Activated T-helper 1 cell treated with anti-CD3 and anti-CD28 coated beads, Interleukin-12 subunit alpha, Interleukin-12 subunit beta, Interleukin-2, Interleukin-4 antibody, amounts not matched to agents 30 ng/mL and 10 ng/mL and 1 ng/mL, durations not matched to agents 14 hours and 24 hours and 36 hours (primary cell): ENCODE data around the gene CCDC117. TPM values are rescaled to one million over a fixed set of nuclear protein-coding genes. Genes with fewer than 3 reads are reported as not detected.
"Not testable (repeated sequence)": the region's sequence is repeated elsewhere in the genome, so short reads cannot be mapped to it uniquely, and the experiment has no call there.

Source experiments
- DNase-seq: peaks from one replicate; pipeline ENCODE4 v3.0.0; 2021; ENCODE audit warnings: low spot score
- H3K27ac Mint-ChIP-seq: one replicate; pipeline ENCODE4 v1.8.0; 2021; ENCODE audit warnings: mild to moderate bottlenecking, mixed read lengths
- H3K27me3 Mint-ChIP-seq: one replicate; pipeline ENCODE4 v1.8.0; 2022; ENCODE audit warnings: mild to moderate bottlenecking, moderate library complexity, mixed read lengths; ENCODE audit not compliant: insufficient read depth
- H3K36me3 Mint-ChIP-seq: one replicate; pipeline ENCODE4 v1.8.0; 2021; ENCODE audit warnings: low read depth, mixed read lengths
- H3K4me1 Mint-ChIP-seq: one replicate; pipeline ENCODE4 v1.8.0; 2021; ENCODE audit warnings: low read depth, mixed read lengths
- H3K4me3 Mint-ChIP-seq: one replicate; pipeline ENCODE4 v1.8.0; 2021; ENCODE audit warnings: mild to moderate bottlenecking, moderate library complexity, mixed read lengths
- H3K9me3 Mint-ChIP-seq: one replicate; pipeline ENCODE4 v1.8.0; 2021; ENCODE audit warnings: mixed read lengths
- intact Hi-C: fragments of 100-400 bp; cut with micrococcal nuclease; formaldehyde crosslinking; loops from one replicate; pipeline ENCODE4 v1.15.1; 2024
- total RNA-seq: library from RNA; stranded (reverse); gene quantifications from 2 replicates; pipeline ENCODE4 v1.2.3, GENCODE V29; 2022

The CCDC117 gene
- 46.4 and 52.8 TPM in 2 replicates for total RNA-seq

DNA sequence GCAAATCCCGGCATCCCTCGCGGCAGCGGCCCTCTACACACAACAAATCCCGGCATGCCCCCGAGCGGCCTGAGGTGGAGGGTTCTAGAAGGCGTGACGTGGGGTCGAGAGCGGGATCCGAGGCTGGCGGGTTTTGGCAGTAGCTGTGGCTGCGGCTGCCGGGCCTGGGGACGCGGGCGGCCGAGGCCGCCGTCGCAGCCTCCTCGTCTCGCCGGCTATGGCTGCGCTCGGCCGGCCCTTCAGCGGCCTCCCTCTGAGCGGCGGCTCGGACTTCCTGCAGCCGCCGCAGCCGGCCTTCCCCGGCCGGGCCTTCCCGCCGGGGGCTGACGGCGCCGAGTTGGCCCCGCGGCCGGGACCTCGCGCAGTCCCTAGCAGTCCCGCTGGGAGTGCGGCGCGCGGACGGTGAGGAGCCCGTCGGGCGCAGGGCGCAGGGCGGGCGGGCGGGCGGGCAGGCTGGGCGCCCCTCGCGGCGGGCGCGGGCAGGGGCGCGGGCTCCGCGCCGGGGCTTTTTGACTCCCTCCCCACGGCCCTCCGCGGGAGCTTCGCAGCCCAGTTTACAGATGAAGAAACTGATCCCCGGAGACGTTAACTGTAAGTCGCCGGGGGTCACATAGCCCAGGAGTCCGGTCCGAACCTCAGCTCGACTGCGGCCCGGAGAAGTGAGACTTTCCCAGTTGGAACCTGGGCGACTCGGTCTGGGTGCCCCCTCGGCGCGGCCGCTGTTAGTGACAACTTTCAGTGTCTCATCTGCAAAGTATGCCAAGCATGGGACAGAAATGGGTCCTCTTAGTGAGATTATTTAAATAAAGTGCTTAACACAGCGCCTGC lies at the start of gene CCDC117:
Gene CCDC117 (plus strand): TSS at position 63 of the 828 bp plus-strand sequence. CDS start 155 bp downstream, at position 218.
- H3K9me3 Mint-ChIP-seq: peaks cover 5% of the 10 kb centered on the region

GRCh38 chr22:28728002-28728401 lies 44.5 kb upstream of the CCDC117 start:
- H3K9me3 Mint-ChIP-seq: no peaks in the 10 kb centered on the region
- no peak overlapping the region for H3K4me3 Mint-ChIP-seq
- H3K27me3 Mint-ChIP-seq: no peaks in the 10 kb centered on the region
- no peaks in the 10 kb centered on the region for H3K4me1 Mint-ChIP-seq
- H3K27ac Mint-ChIP-seq: no peak overlapping the region
- DNase-seq: no peak
- intact Hi-C loops: no loop called here
- H3K36me3 Mint-ChIP-seq: peaks cover 26% of the 10 kb centered on the region

More for the DNA sequence above, at the start of gene CCDC117:
- intact Hi-C loops: loop anchor here (1.0 to 2.0 kb wide), 8 partner anchors 26 to 496 kb away; partner anchors contain the start of genes EWSR1, HSCB and ZNRF3
- DNase-seq: peak; percentile 90
- H3K4me3 Mint-ChIP-seq: peak within 1 kb of the TSS; percentile 100
- peaks cover 26% of the 10 kb centered on the region for H3K36me3 Mint-ChIP-seq
- peaks cover 22% of the 10 kb centered on the region for H3K4me1 Mint-ChIP-seq
- peaks cover 4% of the 10 kb centered on the region for H3K27me3 Mint-ChIP-seq
- H3K27ac Mint-ChIP-seq: peak within 1 kb of the TSS; percentile 100

DNA sequence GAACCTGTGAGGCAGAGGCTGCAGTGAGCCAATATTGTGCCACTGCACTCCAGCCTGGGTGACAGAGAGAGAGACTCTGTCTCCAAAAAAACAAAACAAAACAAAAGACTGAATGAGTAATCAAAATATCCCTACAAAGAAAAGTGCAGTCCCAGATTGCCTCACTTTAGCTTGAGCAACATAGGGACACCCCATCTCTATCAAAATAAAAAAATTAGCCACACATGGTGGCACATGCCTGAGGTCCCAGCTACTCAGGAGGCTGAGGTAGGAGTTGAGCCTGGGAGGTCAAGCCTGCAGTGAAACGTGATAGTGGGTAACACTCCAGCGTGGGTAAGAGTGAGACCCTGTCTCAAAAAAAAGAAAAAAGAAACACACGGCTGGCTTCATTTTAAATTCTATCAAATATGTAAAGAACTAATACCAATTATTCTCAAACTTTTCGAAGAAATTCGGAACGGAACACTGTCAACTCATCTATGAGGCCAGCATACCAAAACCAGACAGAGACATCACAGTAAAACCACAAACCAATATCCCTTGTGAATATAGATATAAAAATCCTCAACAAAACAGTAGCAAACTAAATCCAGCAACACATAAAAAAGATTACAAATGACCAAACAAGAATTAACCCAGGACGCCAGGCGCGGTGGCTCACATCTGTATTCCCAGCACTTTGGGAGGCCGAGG lies 43.7 kb upstream of the CCDC117 start:
- no peak overlapping the region for H3K4me3 Mint-ChIP-seq
- no peak for DNase-seq
- no peaks in the 10 kb centered on the region for H3K4me1 Mint-ChIP-seq
- intact Hi-C loops: no loop called here
- peaks cover 27% of the 10 kb centered on the region for H3K36me3 Mint-ChIP-seq
- H3K27me3 Mint-ChIP-seq: no peaks in the 10 kb centered on the region
- H3K27ac Mint-ChIP-seq: no peak overlapping the region
- H3K9me3 Mint-ChIP-seq: no peaks in the 10 kb centered on the region

- no peaks in the 10 kb centered on the region for H3K9me3 Mint-ChIP-seq
- H3K4me1 Mint-ChIP-seq: no peaks in the 10 kb centered on the region
- H3K36me3 Mint-ChIP-seq: peaks cover 28% of the 10 kb centered on the region
- intact Hi-C loops: no loop called here
- no peak overlapping the region for H3K27ac Mint-ChIP-seq
- no peak overlapping the region for H3K4me3 Mint-ChIP-seq
- no peak for DNase-seq
- H3K27me3 Mint-ChIP-seq: no peaks in the 10 kb centered on the region
Observed at GRCh38 chr22:28730179-28730578, 42.3 kb upstream of the CCDC117 start.

GRCh38 chr22:28734393-28734792 lies 38.1 kb upstream of the CCDC117 start:
- no peak for DNase-seq
- Mint-ChIP-seq H3K27me3 (no peaks in the 10 kb centered on the region), H3K27ac (no peak overlapping the region), H3K4me1 (peaks cover 21% of the 10 kb centered on the region), H3K36me3 (peaks cover 19% of the 10 kb centered on the region), H3K4me3 (no peak overlapping the region), H3K9me3 (no peaks in the 10 kb centered on the region)
- intact Hi-C loops: no loop called here

- Mint-ChIP-seq H3K27me3 (no peaks in the 10 kb centered on the region), H3K4me1 (peaks cover 33% of the 10 kb centered on the region), H3K27ac (no peak overlapping the region), H3K36me3 (peaks cover 16% of the 10 kb centered on the region), H3K4me3 (no peak overlapping the region), H3K9me3 (no peaks in the 10 kb centered on the region)
- intact Hi-C loops: no loop called here
- no peak for DNase-seq
Observed at GRCh38 chr22:28736301-28737155, 36.0 kb upstream of the CCDC117 start.

- peaks cover 16% of the 10 kb centered on the region for H3K36me3 Mint-ChIP-seq
- H3K27ac Mint-ChIP-seq: no peak overlapping the region
- no peaks in the 10 kb centered on the region for H3K27me3 Mint-ChIP-seq
- intact Hi-C loops: no loop called here
- H3K9me3 Mint-ChIP-seq: no peaks in the 10 kb centered on the region
- H3K4me3 Mint-ChIP-seq: no peak overlapping the region
- peaks cover 37% of the 10 kb centered on the region for H3K4me1 Mint-ChIP-seq
- no peak for DNase-seq
Observed at GRCh38 chr22:28737701-28738100, 34.8 kb upstream of the CCDC117 start.

DNA sequence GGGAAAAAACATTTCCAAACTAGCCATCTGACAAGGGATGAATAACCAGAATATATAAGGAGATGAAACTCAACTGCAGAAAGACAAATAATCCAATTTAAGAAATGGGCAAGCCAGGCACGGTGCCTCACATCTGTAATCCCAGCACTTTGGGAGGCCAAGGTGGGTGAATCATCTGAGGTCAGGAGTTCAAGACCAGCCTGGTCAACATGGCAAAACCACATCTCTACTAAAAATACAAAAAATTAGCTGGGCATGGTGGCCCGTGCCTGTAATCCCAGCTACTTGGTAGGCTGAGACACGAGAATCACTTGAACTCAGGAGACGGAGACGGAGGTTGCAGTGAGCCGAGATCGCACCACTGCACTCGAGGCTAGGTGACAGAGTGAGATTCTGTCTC lies 33.6 kb upstream of the CCDC117 start:
- H3K9me3 Mint-ChIP-seq, DNase-seq, H3K27me3 Mint-ChIP-seq, intact Hi-C loops, H3K27ac Mint-ChIP-seq: not testable (repeated sequence)
- H3K4me1 Mint-ChIP-seq: peaks cover 48% of the 10 kb centered on the region
- peak overlapping the region; percentile 9 for H3K4me3 Mint-ChIP-seq
- peaks cover 10% of the 10 kb centered on the region for H3K36me3 Mint-ChIP-seq

- Mint-ChIP-seq H3K4me3 (peak overlapping the region; percentile 86), H3K36me3 (peaks cover 13% of the 10 kb centered on the region), H3K27me3 (no peaks in the 10 kb centered on the region), H3K4me1 (peaks cover 49% of the 10 kb centered on the region), H3K9me3 (no peaks in the 10 kb centered on the region), H3K27ac (peak overlapping the region; percentile 70)
- intact Hi-C loops: loop anchor here (1.0 to 2.0 kb wide), 2 partner anchors 168 to 332 kb away; partner anchors contain the start of gene KREMEN1
- DNase-seq: no peak
Observed at GRCh38 chr22:28741200-28741784, 31.2 kb upstream of the CCDC117 start.

DNA sequence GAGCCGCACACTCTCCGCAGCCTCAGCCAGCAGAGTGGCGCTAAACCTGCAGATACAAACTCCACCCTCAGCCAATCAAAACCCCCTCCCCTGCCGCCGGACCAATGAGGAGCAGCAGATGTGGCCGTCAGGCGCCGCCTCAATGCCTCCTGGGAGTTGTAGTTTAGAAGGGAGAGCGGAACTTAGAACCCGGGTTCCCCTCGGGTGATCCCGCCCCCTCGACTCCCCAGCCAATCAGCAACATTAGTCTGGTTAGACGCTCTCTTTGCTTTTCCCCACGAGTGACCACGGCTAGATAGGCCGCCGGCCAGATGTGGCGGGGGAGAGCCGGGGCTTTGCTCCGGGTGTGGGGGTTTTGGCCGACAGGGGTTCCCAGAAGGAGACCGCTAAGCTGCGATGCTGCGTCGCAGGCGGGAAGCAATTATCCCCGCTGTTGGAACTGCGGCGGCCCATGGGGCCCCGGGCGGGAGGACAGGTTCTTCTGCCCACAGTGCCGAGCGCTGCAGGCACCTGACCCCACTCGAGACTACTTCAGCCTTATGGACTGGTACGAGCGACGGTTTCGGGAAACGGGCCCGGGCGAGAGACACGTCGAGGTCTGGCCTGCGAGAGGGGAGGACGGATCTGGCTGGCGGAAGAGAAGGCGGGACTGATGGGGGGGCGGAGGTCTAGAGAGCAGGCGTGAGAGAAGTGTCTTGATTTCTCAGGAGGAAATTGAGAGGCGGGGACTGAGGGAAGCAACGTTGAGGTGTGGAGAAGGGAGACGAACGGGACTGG lies 30.5 kb upstream of the CCDC117 start, which contains the start of the genes CHEK2 and HSCB:
Gene CHEK2 (minus strand): TSS at position 36 of the 777 bp plus-strand sequence. CDS start 7,099 bp downstream, outside the sequence.
Gene HSCB (plus strand): TSS at position 255 of the 777 bp plus-strand sequence. CDS start 57 bp downstream, at position 312.
- no peaks in the 10 kb centered on the region for H3K9me3 Mint-ChIP-seq
- intact Hi-C loops: loop anchor here (1.0 to 2.0 kb wide), 9 partner anchors 30 to 823 kb away; partner anchors contain the start of genes CCDC117, KREMEN1, PITPNB and XBP1
- H3K4me3 Mint-ChIP-seq: peak within 1 kb of the TSS; percentile 86
- peak; percentile 97 for DNase-seq
- H3K27me3 Mint-ChIP-seq: no peaks in the 10 kb centered on the region
- peak within 1 kb of the TSS; percentile 70 for H3K27ac Mint-ChIP-seq
- H3K36me3 Mint-ChIP-seq: peaks cover 11% of the 10 kb centered on the region
- peaks cover 42% of the 10 kb centered on the region for H3K4me1 Mint-ChIP-seq

GRCh38 chr22:28742562-28742962 lies 29.9 kb upstream of the CCDC117 start:
- intact Hi-C loops: loop anchor here (1.0 kb wide), 7 partner anchors 30 to 823 kb away; partner anchors contain the start of genes CCDC117, PITPNB, XBP1 and ZNRF3
- H3K9me3 Mint-ChIP-seq: no peaks in the 10 kb centered on the region
- no peak for DNase-seq
- no peaks in the 10 kb centered on the region for H3K27me3 Mint-ChIP-seq
- H3K4me3 Mint-ChIP-seq: peak overlapping the region; percentile 86
- peaks cover 11% of the 10 kb centered on the region for H3K36me3 Mint-ChIP-seq
- H3K27ac Mint-ChIP-seq: peak overlapping the region; percentile 70
- peaks cover 39% of the 10 kb centered on the region for H3K4me1 Mint-ChIP-seq
